IMR-90 (cell line): ENCODE data around the gene ARHGEF12. TPM values are rescaled to one million over a fixed set of nuclear protein-coding genes. Genes with fewer than 3 reads are reported as not detected.

Source experiments
- ATAC-seq: fragments of 200-7000 bp; cut with Tn5 transposase; 2 replicates; pipeline ENCODE4 v1.9.1; 2020; ENCODE audit warnings: low read depth, mild to moderate bottlenecking, moderate library complexity
- BruUV-seq: library from RNA; stranded (reverse); fragments of 400-500 nt; replicated peaks from 2 replicates; lab custom pipeline; 2021; lab: Mats Ljungman, UMichigan
- CTCF ChIA-PET: fragments of 300-600 bp; formaldehyde crosslinking; extraction: SDS; loops from one replicate; lab custom pipeline; 2021; ENCODE audit warnings: antibody characterized with exemption; lab: Yijun Ruan, JAX
- POLR2A ChIA-PET: fragments of 300-600 bp; sonication (Branson Sonifier 250); formaldehyde crosslinking; loops from one replicate; lab custom pipeline; 2022; ENCODE audit warnings: antibody characterized with exemption; ENCODE audit not compliant: unreplicated experiment; lab: Charles Lee
- DNase-seq: peaks from one replicate; pipeline ENCODE4 v3.0.0; 2013
- H2AFZ ChIP-seq: replicated peaks from 2 replicates; pipeline ENCODE3; 2013; ENCODE audit warnings: low read length, mild to moderate bottlenecking; ENCODE audit not compliant: poor library complexity
- H2AK5ac ChIP-seq: 2 replicates; pipeline ENCODE4 v1.6.1; 2013; ENCODE audit warnings: low read depth, low read length, inconsistent platforms
- H2AK9ac ChIP-seq: replicated peaks from 2 replicates; pipeline ENCODE3; 2013; ENCODE audit warnings: mild to moderate bottlenecking, low read depth, low read length, moderate library complexity; ENCODE audit not compliant: poor library complexity
- H2BK120ac ChIP-seq: 2 replicates; pipeline ENCODE4 v1.6.1; 2013; ENCODE audit warnings: low read depth, low read length, inconsistent platforms
- H2BK15ac ChIP-seq: 3 replicates; pipeline ENCODE4 v1.6.1; 2013; ENCODE audit warnings: low read depth, low read length, inconsistent platforms
- H2BK20ac ChIP-seq: 2 replicates; pipeline ENCODE4 v1.6.1; 2013; ENCODE audit warnings: low read depth, mild to moderate bottlenecking, inconsistent platforms, low read length, moderate library complexity
- H2BK5ac ChIP-seq: 2 replicates; pipeline ENCODE4 v1.6.1; 2013; ENCODE audit warnings: mild to moderate bottlenecking, low read depth, low read length, inconsistent platforms; ENCODE audit not compliant: poor library complexity, severe bottlenecking
- H3K14ac ChIP-seq: replicated peaks from 2 replicates; pipeline ENCODE4 v1.6.1; 2013; ENCODE audit warnings: low read depth, low read length, inconsistent platforms
- H3K18ac ChIP-seq: 2 replicates; pipeline ENCODE4 v1.6.1; 2013; ENCODE audit warnings: low read depth, low read length, control low read depth
- H3K23ac ChIP-seq: 2 replicates; pipeline ENCODE4 v1.6.1; 2013; ENCODE audit warnings: low read depth, low read length, inconsistent platforms
- H3K27ac ChIP-seq: 2 replicates; pipeline ENCODE4 v1.5.1; 2013; ENCODE audit warnings: mild to moderate bottlenecking, control low read depth, low read length; ENCODE audit not compliant: insufficient read depth
- H3K27me3 ChIP-seq: 2 replicates; pipeline ENCODE4 v1.6.1; 2013; ENCODE audit warnings: low read length; ENCODE audit not compliant: control insufficient read depth, insufficient read depth
- H3K36me3 ChIP-seq: 2 replicates; pipeline ENCODE4 v1.6.1; 2013; ENCODE audit warnings: low read length, mixed read lengths; ENCODE audit not compliant: control insufficient read depth, insufficient read depth
- H3K4ac ChIP-seq: 2 replicates; pipeline ENCODE4 v1.6.1; 2013; ENCODE audit warnings: low read depth, low read length, inconsistent platforms
- H3K4me1 ChIP-seq: 2 replicates; pipeline ENCODE4 v1.6.1; 2013; ENCODE audit warnings: low read length, mixed read lengths; ENCODE audit not compliant: control insufficient read depth, insufficient read depth
- H3K4me2 ChIP-seq: 2 replicates; pipeline ENCODE4 v1.6.1; 2013; ENCODE audit warnings: low read depth, mild to moderate bottlenecking, control low read depth, low read length, moderate library complexity
- H3K4me3 ChIP-seq: 2 replicates; pipeline ENCODE4 v1.5.1; 2013; ENCODE audit warnings: low read depth, mild to moderate bottlenecking, control low read depth, low read length, moderate library complexity; ENCODE audit not compliant: insufficient read depth
- H3K56ac ChIP-seq: 2 replicates; pipeline ENCODE4 v1.6.1; 2013; ENCODE audit warnings: low read length, inconsistent platforms; ENCODE audit not compliant: insufficient read depth; ENCODE audit errors: extremely low read depth
- H3K79me1 ChIP-seq, 2 experiments: 2 replicates each; pipeline ENCODE4 v1.6.1; 2013; ENCODE audit warnings: low read length in 2 of 2, inconsistent platforms in 1 of 2, low read depth in 1 of 2
- H3K9ac ChIP-seq: 2 replicates; pipeline ENCODE4 v1.6.1; 2013; ENCODE audit warnings: low read depth, low read length, control low read depth
- H3K9me1 ChIP-seq: 2 replicates; pipeline ENCODE4 v1.6.1; 2013; ENCODE audit warnings: low read length, inconsistent platforms; ENCODE audit not compliant: insufficient read depth
- H3K9me3 ChIP-seq: 2 replicates; pipeline ENCODE4 v1.6.1; 2013; ENCODE audit warnings: low read length; ENCODE audit not compliant: control insufficient read depth, insufficient read depth
- H4K20me1 ChIP-seq: 2 replicates; pipeline ENCODE4 v1.6.1; 2013; ENCODE audit warnings: low read length, inconsistent platforms; ENCODE audit not compliant: insufficient read depth
- H4K5ac ChIP-seq: 2 replicates; pipeline ENCODE4 v1.6.1; 2013; ENCODE audit warnings: mild to moderate bottlenecking, low read depth, low read length, control low read depth
- H4K8ac ChIP-seq, 2 experiments: 2 replicates each; pipeline ENCODE4 v1.6.1; 2013; ENCODE audit warnings: low read depth in 2 of 2, low read length in 2 of 2, control low read depth in 1 of 2, inconsistent platforms in 1 of 2
- H4K91ac ChIP-seq: 2 replicates; pipeline ENCODE4 v1.6.1; 2013; ENCODE audit warnings: low read depth, low read length, inconsistent platforms; ENCODE audit not compliant: insufficient read depth
- BHLHE40 ChIP-seq: fragments of 150-350 bp; IDR thresholded peaks from 2 replicates; pipeline ENCODE4 v1.6.1; 2016; ENCODE audit warnings: mild to moderate bottlenecking, low read depth, low read length
- CEBPB ChIP-seq: IDR thresholded peaks from 2 replicates; pipeline ENCODE4 v1.6.1; 2012; ENCODE audit warnings: low read depth, low read length, improper control_type of control experiment
- CHD1 ChIP-seq: IDR thresholded peaks from 2 replicates; pipeline ENCODE4 v1.6.1; 2012; ENCODE audit warnings: low read depth, low read length, improper control_type of control experiment
- CTCF ChIP-seq: conservative IDR thresholded peaks from 2 replicates; pipeline ENCODE4 v1.5.1; 2012; ENCODE audit warnings: mild to moderate bottlenecking, low read depth, low read length, improper control_type of control experiment
- ELK1 ChIP-seq: fragments of 150-350 bp; IDR thresholded peaks from 2 replicates; pipeline ENCODE4 v1.6.1; 2016; ENCODE audit warnings: low read depth, mild to moderate bottlenecking, low read length, moderate library complexity, borderline replicate concordance
- FOS ChIP-seq: fragments of 150-350 bp; IDR thresholded peaks from 2 replicates; pipeline ENCODE4 v1.6.1; 2016; ENCODE audit warnings: low read depth, low read length
- MAFK ChIP-seq: IDR thresholded peaks from 2 replicates; pipeline ENCODE4 v1.6.1; 2012; ENCODE audit warnings: low read depth, low read length, improper control_type of control experiment
- MAZ ChIP-seq: IDR thresholded peaks from 2 replicates; pipeline ENCODE4 v1.6.1; 2012; ENCODE audit warnings: low read depth, mild to moderate bottlenecking, low read length, improper control_type of control experiment, moderate library complexity, borderline replicate concordance
- MXI1 ChIP-seq: IDR thresholded peaks from 2 replicates; pipeline ENCODE4 v1.6.1; 2012; ENCODE audit warnings: low read depth, mild to moderate bottlenecking, low read length, moderate library complexity, borderline replicate concordance
- NFE2L2 ChIP-seq: fragments of 150-350 bp; IDR thresholded peaks from 2 replicates; pipeline ENCODE4 v1.6.1; 2016; ENCODE audit warnings: low read depth, mild to moderate bottlenecking, low read length
- POLR2A ChIP-seq: IDR thresholded peaks from 2 replicates; pipeline ENCODE4 v1.6.1; 2012; ENCODE audit warnings: mild to moderate bottlenecking, low read depth, low read length
- RAD21 ChIP-seq: IDR thresholded peaks from 2 replicates; pipeline ENCODE4 v1.6.1; 2012; ENCODE audit warnings: low read length, improper control_type of control experiment
- RCOR1 ChIP-seq: IDR thresholded peaks from 2 replicates; pipeline ENCODE4 v1.6.1; 2012; ENCODE audit warnings: mild to moderate bottlenecking, low read length, improper control_type of control experiment; ENCODE audit not compliant: insufficient replicate concordance
- RFX5 ChIP-seq: IDR thresholded peaks from 2 replicates; pipeline ENCODE4 v1.8.0; 2012; ENCODE audit warnings: low read depth, mild to moderate bottlenecking, low read length, moderate library complexity
- SMC3 ChIP-seq: fragments of 150-350 bp; IDR thresholded peaks from 2 replicates; pipeline ENCODE4 v1.6.1; 2016; ENCODE audit warnings: low read depth, mild to moderate bottlenecking, antibody characterized with exemption, low read length, moderate library complexity
- USF2 ChIP-seq: fragments of 150-350 bp; IDR thresholded peaks from 2 replicates; pipeline ENCODE4 v1.6.1; 2017; ENCODE audit warnings: mild to moderate bottlenecking, antibody characterized with exemption, low read length, low read depth
- WGBS, 2 experiments: methylation state at CpG; one replicate each; pipeline versions ENCODE4 v1.1.5 to v1.1.7; 2013; ENCODE audit warnings: missing lambda C conversion rate in 2 of 2; ENCODE audit not compliant: insufficient read length in 1 of 2; ENCODE audit errors: extremely low coverage in 2 of 2; 5-methylcytosine and 5-hydroxymethylcytosine counted together
- dilution Hi-C: fragments of 300-500 bp; cut with HindIII; formaldehyde crosslinking; loops from one replicate; pipeline ENCODE4 v1.14.3; 2018; ENCODE audit warnings: low sequenced_read_pairs; ENCODE audit not compliant: unreplicated experiment
- in situ Hi-C: fragments of 300-500 bp; cut with MboI; formaldehyde crosslinking; loops from 3 replicates; pipeline ENCODE4 v1.14.3; 2019; ENCODE audit warnings: low sequenced_read_pairs, inconsistent platforms, mixed read lengths
- intact Hi-C: fragments of 100-400 bp; cut with micrococcal nuclease; formaldehyde crosslinking; loops from 2 replicates; pipeline ENCODE4 v1.10.0; 2022
- polyA plus RNA-seq, 3 experiments: library from polyadenylated mRNA; depleted of rRNA; stranded (reverse); fragments of >200 nt; gene quantifications; 2 replicates each; pipeline ENCODE4 v1.2.3, GENCODE V29; 2012; ENCODE audit warnings: low replicate concordance in 1 of 3
- total RNA-seq: library from RNA; depleted of rRNA; stranded (reverse); fragments of >200 nt; gene quantifications from 2 replicates; pipeline ENCODE4 v1.2.3, GENCODE V29; 2012

The ARHGEF12 gene
- total and polyA plus RNA-seq, 2 of the 4 experiments (the other 2 are of a cell fraction): 25.5 to 115 TPM

- no peak overlapping the region for H2AK9ac ChIP-seq
- no peak overlapping the region for H3K4ac ChIP-seq
- no peak overlapping the region for H3K9ac ChIP-seq
- no peak overlapping the region for H2BK5ac ChIP-seq
- no peaks in the 10 kb centered on the region for H3K27me3 ChIP-seq
- peaks cover 33% of the 10 kb centered on the region for H3K36me3 ChIP-seq
- in situ Hi-C loops (no loop called here), intact Hi-C loops (no loop called here), dilution Hi-C loops (no loop called here)
- H3K18ac ChIP-seq: no peak overlapping the region
- H3K23ac ChIP-seq: no peak overlapping the region
- no peak overlapping the region for H4K5ac ChIP-seq
- DNase-seq (no peak), ATAC-seq (no peak)
- H3K14ac ChIP-seq: no peak overlapping the region
- no peak overlapping the region for H2BK15ac ChIP-seq
- TF ChIP-seq CEBPB: no peak
- TF ChIP-seq MAZ: no peak
- TF ChIP-seq RFX5: no peak
- TF ChIP-seq SMC3: no peak
- no peak for TF ChIP-seq ELK1
- no peak for TF ChIP-seq RAD21
- TF ChIP-seq MXI1: no peak
- TF ChIP-seq CHD1: no peak
- TF ChIP-seq RCOR1: no peak
- TF ChIP-seq POLR2A: no peak
- TF ChIP-seq USF2: no peak
- no peak for TF ChIP-seq FOS
- no peak for TF ChIP-seq MAFK
- no peak for TF ChIP-seq NFE2L2
- TF ChIP-seq BHLHE40: no peak
- TF ChIP-seq CTCF: no peak
- H2BK20ac ChIP-seq: no peak overlapping the region
- H3K9me1 ChIP-seq: peaks cover 2% of the 10 kb centered on the region; the same call in 1 of the 2 replicates
- no CpG with 5 or more reads among the region's 5 CpGs for WGBS, 2 experiments
- H4K91ac ChIP-seq: no peak overlapping the region
- H3K4me2 ChIP-seq: no peak overlapping the region
- BruUV-seq: no TSS peak
- CTCF ChIA-PET: no interaction called here
- H3K79me1 ChIP-seq: peaks cover 13 to 14% of the 10 kb centered on the region in 2 experiments; a peak in 2 of 4 replicates
- H2BK120ac ChIP-seq: no peak overlapping the region
- no peaks in the 10 kb centered on the region for H3K9me3 ChIP-seq
- no peaks in the 10 kb centered on the region for H4K20me1 ChIP-seq
- no peak overlapping the region for H3K27ac ChIP-seq
- H4K8ac ChIP-seq: no peak overlapping the region
- no peak overlapping the region for H2AK5ac ChIP-seq
- POLR2A ChIA-PET: no interaction called here
- H3K56ac ChIP-seq: no peak overlapping the region
- H3K4me1 ChIP-seq: peaks cover 2% of the 10 kb centered on the region; the same call in 1 of the 2 replicates
- no peak overlapping the region for H3K4me3 ChIP-seq
- H2AFZ ChIP-seq: no peak overlapping the region
Observed at GRCh38 chr11:120486138-120486537, 149.9 kb downstream of the ARHGEF12 start.
